Pancreas (tissue), 10 donors: ENCODE results near the gene PFKFB4. TPM values are rescaled to one million over a fixed set of nuclear protein-coding genes. Genes with fewer than 3 reads are reported as not detected.
"Not testable (repeated sequence)": the region's sequence is repeated elsewhere in the genome, so short reads cannot be mapped to it uniquely, and the experiment has no call there.

Experiments
- ATAC-seq, 4 donors: fragments of 200-7000 bp; cut with Tn5 transposase; one replicate each; pipeline versions ENCODE4 v1.8.0 to v1.9.1; 2020; ENCODE audit warnings: mild to moderate bottlenecking in 4 of 4, moderate library complexity in 4 of 4
- DNase-seq, 6 donors: peaks; one replicate each; pipeline ENCODE4 v3.0.0-alpha.2; 2020
- FAIRE-seq: peaks from 2 replicates; lab custom pipeline; 2012; peaks lifted over from hg19 to GRCh38; lab: Jason Lieb, UNC
- H3K27ac ChIP-seq, 4 donors: fragments of 200-600 bp; sonication (generic); 1 replicate in 3 of 4; 2 replicates in 1 of 4; pipeline versions ENCODE4 v1.5.0 to v1.8.0; 2020
- H3K27me3 ChIP-seq, 4 donors: fragments of 200-600 bp; one replicate each; pipeline ENCODE4 v1.8.0; 2021
- H3K36me3 ChIP-seq, 3 donors: fragments of 200-600 bp; sonication (generic) in 1 of 3; one replicate each; pipeline versions ENCODE4 v1.5.0 to v1.8.0; 2020 to 2021
- H3K4me1 ChIP-seq, 3 donors: fragments of 200-600 bp; one replicate each; pipeline ENCODE4 v1.8.0; 2021
- H3K4me3 ChIP-seq, 4 donors: fragments of 200-600 bp; sonication (generic) in 2 of 4; one replicate each; pipeline versions ENCODE4 v1.5.0 to v1.8.0; 2020 to 2021
- H3K9me3 ChIP-seq, 4 donors: fragments of 200-600 bp; one replicate each; pipeline ENCODE4 v1.8.0; 2021
- WGBS, 2 donors: extraction: QIAGEN DNeasy Blood & Tissue Kit; methylation state at CpG; one replicate each; pipeline ENCODE4 v1.1.7; 2013; 5-methylcytosine and 5-hydroxymethylcytosine counted together
- intact Hi-C, 3 donors: fragments of 100-400 bp; cut with DNase I; formaldehyde crosslinking; loops; one replicate each; pipeline versions ENCODE4 v1.11.1 to v1.14.2; 2022
- polyA plus RNA-seq, 2 donors: library from polyadenylated mRNA; stranded (reverse); fragments of 200-250 nt; gene quantifications; one replicate each; pipeline ENCODE4 v1.2.3, GENCODE V29; 2013
- total RNA-seq, 6 donors: library from RNA; stranded (reverse); fragmentation: NEBNext Ultra II Directional in 4 of 6; extraction: Animal tissue kit (Norgen Biotek cat#: 25700) in 4 of 6; gene quantifications; one replicate each; pipeline versions ENCODE4 v1.2.1 to v1.2.4, GENCODE V29; 2021 to 2023
- TF ChIP-seq, protein P1 (sequence below), 4 donors: fragments of 200-600 bp; sonication (generic) in 3 of 4; IDR thresholded peaks; one replicate each; pipeline versions ENCODE4 v1.5.0 to v1.8.0; 2021; ENCODE audit warnings: antibody characterized with exemption in 4 of 4
- donor health status: healthy with polysubstance abuse.
- donor health status: DM: no; HTN: no; CAD: no; lungs with moderate emphysema.
- donor health status: DM: no; HTN: no; CAD: no.
- donor health status: control.
- donor health status: control.
- donor health status: Bipolar disorder and iron deficiency.
- donor health status: DM: yes; HTN: yes; CAD: no.
- donor health status: DM: no; HTN: no; CAD: no.
- donor health status: DM: no; HTN: no; CAD: no.
- donor health status: DM: yes; HTN: yes; CAD: no.

The PFKFB4 gene
- total and polyA plus RNA-seq, 8 donors: 7.4 to 12.2 (median 8.5) TPM

DNA sequence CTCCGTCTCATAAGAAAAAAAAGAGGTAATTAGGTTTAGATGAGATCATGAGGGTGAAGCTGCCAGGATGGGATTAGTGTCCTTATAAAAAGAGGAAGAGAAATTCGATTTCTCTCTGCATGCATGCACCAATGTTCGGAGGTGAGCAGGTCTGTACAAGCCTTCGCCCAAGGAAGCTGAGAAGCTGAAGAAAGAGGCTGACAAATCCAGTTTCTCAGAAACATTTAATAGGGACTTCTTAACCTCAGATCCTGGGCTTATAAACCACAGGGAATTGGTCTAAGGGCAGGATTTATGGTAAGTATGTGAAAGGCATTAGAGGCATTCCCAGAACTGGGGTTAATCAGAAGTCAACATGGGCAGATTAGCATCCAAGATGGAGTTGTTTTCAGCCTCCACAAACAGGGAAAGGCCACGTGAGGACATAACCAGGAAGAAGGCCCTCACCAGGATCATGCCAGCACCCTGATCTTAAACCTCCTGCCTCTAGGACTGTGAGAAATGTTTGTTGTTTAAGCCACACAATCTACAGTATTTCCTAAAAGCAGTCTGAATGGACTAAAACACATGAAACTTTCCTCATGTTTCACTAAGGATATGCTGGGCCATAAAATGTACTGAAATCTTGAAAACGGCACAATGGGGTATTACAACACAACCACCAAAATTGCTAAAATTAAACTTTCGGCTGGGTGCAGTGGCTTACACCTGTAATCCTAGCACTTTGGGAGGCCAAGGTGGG is 64.0 kb downstream of the PFKFB4 start:
- H3K27ac ChIP-seq: no peak overlapping the region
- no peaks in the 10 kb centered on the region for H3K9me3 ChIP-seq

DNA sequence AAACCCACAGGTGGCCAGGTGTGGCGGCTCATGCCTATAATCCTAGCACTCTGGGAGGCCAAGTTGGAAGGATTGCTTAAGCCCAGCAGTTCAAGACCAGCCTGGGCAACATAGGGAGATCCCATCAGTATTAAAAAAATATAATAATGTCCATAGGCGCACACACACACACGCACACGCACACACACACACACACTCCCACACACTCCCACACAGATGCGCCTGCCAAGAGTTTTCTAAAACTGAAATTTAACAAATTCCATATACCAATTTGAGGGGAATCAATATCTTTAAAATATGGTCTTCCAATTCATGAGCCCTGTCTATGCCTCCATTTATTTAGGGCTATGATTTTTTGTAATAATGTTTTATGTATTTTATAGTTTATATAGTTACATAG is 69.7 kb downstream of the PFKFB4 start:
- Histone ChIP-seq H3K4me3 (no peak overlapping the region), H3K36me3 (no peaks in the 10 kb centered on the region), H3K27me3 (no peaks in the 10 kb centered on the region), H3K27ac (no peak overlapping the region), H3K4me1 (no peaks in the 10 kb centered on the region), H3K9me3 (no peaks in the 10 kb centered on the region)
- DNase-seq: no peak
- TF ChIP-seq, protein P1, sequence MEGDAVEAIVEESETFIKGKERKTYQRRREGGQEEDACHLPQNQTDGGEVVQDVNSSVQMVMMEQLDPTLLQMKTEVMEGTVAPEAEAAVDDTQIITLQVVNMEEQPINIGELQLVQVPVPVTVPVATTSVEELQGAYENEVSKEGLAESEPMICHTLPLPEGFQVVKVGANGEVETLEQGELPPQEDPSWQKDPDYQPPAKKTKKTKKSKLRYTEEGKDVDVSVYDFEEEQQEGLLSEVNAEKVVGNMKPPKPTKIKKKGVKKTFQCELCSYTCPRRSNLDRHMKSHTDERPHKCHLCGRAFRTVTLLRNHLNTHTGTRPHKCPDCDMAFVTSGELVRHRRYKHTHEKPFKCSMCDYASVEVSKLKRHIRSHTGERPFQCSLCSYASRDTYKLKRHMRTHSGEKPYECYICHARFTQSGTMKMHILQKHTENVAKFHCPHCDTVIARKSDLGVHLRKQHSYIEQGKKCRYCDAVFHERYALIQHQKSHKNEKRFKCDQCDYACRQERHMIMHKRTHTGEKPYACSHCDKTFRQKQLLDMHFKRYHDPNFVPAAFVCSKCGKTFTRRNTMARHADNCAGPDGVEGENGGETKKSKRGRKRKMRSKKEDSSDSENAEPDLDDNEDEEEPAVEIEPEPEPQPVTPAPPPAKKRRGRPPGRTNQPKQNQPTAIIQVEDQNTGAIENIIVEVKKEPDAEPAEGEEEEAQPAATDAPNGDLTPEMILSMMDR (IDR thresholded peaks at IDR 0.05): no peak
- ATAC-seq: no peak
- intact Hi-C loops: no loop called here
- no peak for FAIRE-seq
- WGBS, 2 donors: 91 to 97% methylated on average over 5 of the region's 5 CpGs

More for the DNA sequence above, 64.0 kb downstream of the PFKFB4 start:
- intact Hi-C loops: no loop called here
- FAIRE-seq (no peak), DNase-seq (no peak), ATAC-seq (peak in 1 of 4 donors; percentile 41)
- Histone ChIP-seq H3K27me3 (no peaks in the 10 kb centered on the region), H3K4me1 (no peaks in the 10 kb centered on the region), H3K36me3 (no peaks in the 10 kb centered on the region), H3K4me3 (no peak overlapping the region)
- 81 to 86% methylated on average over 7 of the region's 7 CpGs for WGBS, 2 donors
- TF ChIP-seq, protein P1 (IDR thresholded peaks at IDR 0.05): no peak

DNA sequence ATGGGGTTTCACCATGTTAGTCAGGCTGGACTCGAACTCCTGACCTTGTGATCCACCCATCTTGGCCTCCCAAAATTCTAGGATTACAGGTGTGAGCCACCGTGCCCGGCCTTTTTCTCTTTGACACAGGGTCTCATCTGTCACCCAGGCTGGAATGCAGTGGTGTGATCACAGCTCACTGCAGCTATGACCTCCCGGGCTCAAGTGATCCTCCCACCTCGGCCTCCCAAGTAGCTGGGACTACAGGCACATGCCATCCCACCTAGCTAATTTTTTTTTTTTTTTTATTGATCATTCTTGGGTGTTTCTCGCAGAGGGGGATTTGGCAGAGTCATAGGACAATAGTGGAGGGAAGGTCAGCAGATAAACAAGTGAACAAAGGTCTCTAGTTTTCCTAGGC is 73.8 kb downstream of the PFKFB4 start:
- H3K36me3 ChIP-seq, H3K4me1 ChIP-seq, H3K27me3 ChIP-seq, FAIRE-seq, H3K27ac ChIP-seq, ATAC-seq, H3K4me3 ChIP-seq, H3K9me3 ChIP-seq, intact Hi-C loops: not testable (repeated sequence)
- WGBS, 2 donors: 84 to 85% methylated on average over 6 of the region's 6 CpGs
- DNase-seq: peak in 2 of 6 donors; percentile 3 to 16

DNA sequence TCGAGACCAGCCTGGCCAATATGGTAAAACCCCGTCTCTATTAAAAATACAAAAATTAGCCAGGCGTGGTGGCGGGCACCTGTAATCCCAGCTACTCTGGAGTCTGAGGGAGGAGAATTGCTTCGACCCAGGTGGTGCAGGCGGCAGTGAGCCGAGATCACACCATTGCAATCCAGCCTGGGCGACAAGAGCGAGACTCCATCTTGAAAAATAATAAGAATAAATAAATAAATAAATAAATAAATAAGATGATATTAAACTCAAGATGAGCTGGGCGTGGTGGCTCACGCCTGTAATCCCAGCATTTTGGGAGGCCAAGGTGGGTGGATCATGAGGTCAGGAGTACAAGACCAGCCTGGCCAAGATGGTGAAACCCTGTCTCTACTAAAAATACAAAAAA is 75.7 kb downstream of the PFKFB4 start:
- H3K9me3 ChIP-seq, FAIRE-seq, H3K27me3 ChIP-seq, H3K4me3 ChIP-seq, intact Hi-C loops, H3K27ac ChIP-seq, H3K4me1 ChIP-seq, ATAC-seq, H3K36me3 ChIP-seq: not testable (repeated sequence)
- DNase-seq: peak in 1 of 6 donors; percentile 4
- WGBS, 2 donors: 94 to 95% methylated on average over 11 of the region's 11 CpGs

DNA sequence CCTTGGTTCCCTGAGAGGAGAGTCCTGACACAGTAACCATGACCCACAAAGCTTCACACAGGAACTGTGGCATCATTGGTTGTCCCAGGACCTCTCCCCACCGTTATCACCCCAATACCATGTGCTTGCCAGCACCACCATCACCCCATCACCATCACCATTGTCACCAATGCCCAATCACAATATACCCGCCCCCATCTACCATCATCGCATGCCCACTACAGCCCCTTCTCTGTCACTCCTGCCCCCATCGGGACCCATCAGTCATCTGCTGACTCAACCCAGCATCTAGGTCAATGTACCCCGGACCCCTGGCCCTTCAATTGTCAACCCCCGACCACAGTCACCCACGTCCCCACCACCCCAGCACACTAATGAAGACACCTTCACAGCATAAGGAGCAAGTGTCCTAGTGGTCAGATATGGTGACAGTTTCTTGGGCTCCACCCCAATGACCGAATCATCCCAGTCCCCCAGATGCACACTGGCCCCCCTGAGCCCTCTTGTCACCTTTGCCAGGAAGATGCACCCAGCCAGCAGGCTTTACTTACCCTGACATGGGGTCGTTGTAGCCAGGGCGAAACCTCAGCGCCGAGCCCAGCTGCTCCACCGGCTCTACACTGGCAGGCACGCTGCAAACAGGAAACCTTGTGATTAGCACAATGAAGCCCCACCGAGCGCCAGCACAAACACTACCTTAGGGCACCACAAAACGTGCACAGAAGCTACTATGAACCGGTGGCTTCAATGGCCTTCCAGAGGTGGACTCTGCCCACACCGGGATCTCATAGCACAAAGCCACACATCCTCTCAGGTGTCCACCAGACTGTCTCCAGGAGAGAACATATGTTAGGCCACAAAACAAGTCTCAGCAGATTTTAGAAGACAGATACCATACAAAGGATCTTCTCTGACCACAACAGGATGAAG is 77.7 kb downstream of the PFKFB4 start:
- Histone ChIP-seq H3K27me3 (no peaks in the 10 kb centered on the region), H3K9me3 (no peaks in the 10 kb centered on the region), H3K4me3 (no peak overlapping the region), H3K36me3 (no peaks in the 10 kb centered on the region), H3K4me1 (no peaks in the 10 kb centered on the region), H3K27ac (no peak overlapping the region)
- ATAC-seq (no peak), FAIRE-seq (no peak), DNase-seq (peak in 1 of 6 donors; percentile 41)
- TF ChIP-seq, protein P1 (IDR thresholded peaks at IDR 0.05): no peak
- intact Hi-C loops: loop anchor here in 1 of 3 donors (5.0 kb wide), 1 partner anchor 73 kb away; no protein-coding TSS in a partner anchor
- 80 to 81% methylated on average over 19 of the region's 19 CpGs for WGBS, 2 donors
